Astrocyte of the spinal cord (primary cell): Measurements from ENCODE around the gene HYCC1.
"Not testable (repeated sequence)": the region's sequence is repeated elsewhere in the genome, so short reads cannot be mapped to it uniquely, and the experiment has no call there.

Experiments
- DNase-seq: peaks from one replicate; pipeline ENCODE4 v3.0.0; 2011; ENCODE audit warnings: low read depth, low spot score
- H3K4me3 ChIP-seq: 2 replicates; pipeline ENCODE4 v1.5.1; 2011; ENCODE audit warnings: low read depth, mild to moderate bottlenecking, low read length, moderate library complexity
- in situ Hi-C: cut with HindIII; loops from 2 replicates; pipeline ENCODE4 v1.10.0; 2017; ENCODE audit warnings: low sequenced_read_pairs
- TF ChIP-seq, protein P1 (sequence below): IDR thresholded peaks from 2 replicates; pipeline ENCODE4 v1.5.1; 2012; ENCODE audit warnings: low read depth, mild to moderate bottlenecking, low read length, inconsistent platforms

HYCC1 gene

DNA sequence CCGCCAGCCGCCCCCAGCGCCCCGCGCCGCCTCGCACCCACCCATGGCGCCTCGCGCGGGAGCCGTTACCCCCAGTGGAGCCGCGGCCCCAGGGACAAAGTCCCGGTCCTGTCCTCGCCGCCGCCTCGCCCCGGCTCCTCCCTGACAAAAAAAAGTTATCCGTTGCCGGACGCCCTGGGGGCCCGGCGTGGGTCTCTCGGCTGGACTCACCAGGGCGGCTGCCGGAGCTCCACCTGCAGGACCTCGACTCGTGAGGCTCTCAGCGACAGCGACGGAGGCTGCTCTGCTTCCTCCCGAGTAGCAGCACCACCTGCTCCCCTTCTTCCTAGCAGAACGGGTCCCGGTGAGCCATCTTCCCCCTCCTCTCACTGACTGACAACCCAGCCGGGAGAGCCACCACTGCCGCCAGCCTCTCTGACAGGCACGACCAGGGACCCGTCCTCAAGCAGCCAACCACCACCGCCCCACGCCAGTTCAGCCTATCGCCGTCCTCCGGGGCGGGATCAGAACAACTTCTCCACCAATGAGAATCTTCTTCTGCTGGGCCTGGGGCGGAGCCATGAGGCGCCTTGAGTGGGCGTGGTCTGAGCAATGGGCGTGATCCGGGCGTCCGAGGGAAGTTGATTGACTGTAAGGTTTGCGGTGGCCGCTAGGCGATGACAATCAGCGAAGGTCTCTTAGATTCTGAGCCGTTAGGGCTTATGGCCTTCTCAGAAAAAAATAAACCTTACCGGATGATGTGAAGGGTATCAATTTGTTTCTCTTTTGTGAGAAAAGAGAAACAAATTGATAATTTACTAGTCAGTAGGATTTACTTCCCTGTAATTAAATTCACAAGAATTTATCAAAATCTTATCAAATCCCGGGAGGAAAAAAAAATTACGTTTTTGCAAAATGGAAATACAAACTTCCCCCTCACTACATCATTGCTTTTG, at the start of gene HYCC1:
HYCC1 (minus strand) TSS at position 416 of the 935 bp plus-strand sequence. CDS start 23,019 bp downstream, outside the sequence.
- in situ Hi-C loops = no loop called here
- H3K4me3 ChIP-seq = peak within 1 kb of the TSS; percentile 90
- TF ChIP-seq, protein P1, sequence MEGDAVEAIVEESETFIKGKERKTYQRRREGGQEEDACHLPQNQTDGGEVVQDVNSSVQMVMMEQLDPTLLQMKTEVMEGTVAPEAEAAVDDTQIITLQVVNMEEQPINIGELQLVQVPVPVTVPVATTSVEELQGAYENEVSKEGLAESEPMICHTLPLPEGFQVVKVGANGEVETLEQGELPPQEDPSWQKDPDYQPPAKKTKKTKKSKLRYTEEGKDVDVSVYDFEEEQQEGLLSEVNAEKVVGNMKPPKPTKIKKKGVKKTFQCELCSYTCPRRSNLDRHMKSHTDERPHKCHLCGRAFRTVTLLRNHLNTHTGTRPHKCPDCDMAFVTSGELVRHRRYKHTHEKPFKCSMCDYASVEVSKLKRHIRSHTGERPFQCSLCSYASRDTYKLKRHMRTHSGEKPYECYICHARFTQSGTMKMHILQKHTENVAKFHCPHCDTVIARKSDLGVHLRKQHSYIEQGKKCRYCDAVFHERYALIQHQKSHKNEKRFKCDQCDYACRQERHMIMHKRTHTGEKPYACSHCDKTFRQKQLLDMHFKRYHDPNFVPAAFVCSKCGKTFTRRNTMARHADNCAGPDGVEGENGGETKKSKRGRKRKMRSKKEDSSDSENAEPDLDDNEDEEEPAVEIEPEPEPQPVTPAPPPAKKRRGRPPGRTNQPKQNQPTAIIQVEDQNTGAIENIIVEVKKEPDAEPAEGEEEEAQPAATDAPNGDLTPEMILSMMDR = peak; percentile 58
- peak; percentile 99 for DNase-seq

DNA sequence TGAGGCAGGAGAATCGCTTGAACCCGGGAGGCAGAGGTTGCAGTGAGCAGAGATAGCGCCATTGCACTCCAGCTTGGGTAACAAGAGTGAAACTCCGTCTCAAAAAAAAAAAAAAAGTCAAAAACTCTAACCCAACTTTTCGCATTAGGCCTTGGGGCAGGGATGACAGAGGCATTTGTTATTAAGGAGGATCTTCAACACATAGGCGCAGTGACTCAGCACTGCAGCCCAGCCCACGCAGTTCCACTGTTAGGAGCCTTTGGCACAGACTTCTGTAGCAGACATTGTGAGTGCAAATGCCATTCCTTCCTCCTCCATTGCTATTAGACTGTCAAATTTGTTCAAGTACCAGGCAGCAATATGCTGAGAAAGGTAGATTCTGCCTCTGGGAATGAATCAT, 48.5 kb upstream of the HYCC1 start:
- H3K4me3 ChIP-seq = no peak overlapping the region
- no peak for DNase-seq
- in situ Hi-C loops = no loop called here
- TF ChIP-seq, protein P1 = no peak

DNA sequence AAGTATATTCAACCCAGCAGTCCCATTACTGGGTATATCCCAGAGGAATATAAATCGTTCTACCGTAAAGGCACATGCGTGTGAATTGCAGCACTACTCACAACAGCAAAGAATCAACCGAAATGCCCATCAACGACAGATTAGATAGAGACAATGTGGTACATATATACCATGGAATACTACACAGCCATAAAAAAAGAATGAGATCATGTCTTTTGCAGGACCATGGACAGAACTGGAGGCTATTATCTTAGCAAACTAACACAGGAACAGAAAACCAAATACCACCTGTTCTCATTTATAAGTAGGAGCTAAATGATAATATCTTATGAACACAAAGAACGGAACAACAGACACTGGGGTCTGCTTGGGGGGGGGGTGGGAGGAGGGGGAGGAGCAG, 47.4 kb upstream of the HYCC1 start:
- DNase-seq = no peak
- no peak overlapping the region for H3K4me3 ChIP-seq
- in situ Hi-C loops = no loop called here
- TF ChIP-seq, protein P1 = no peak

DNA sequence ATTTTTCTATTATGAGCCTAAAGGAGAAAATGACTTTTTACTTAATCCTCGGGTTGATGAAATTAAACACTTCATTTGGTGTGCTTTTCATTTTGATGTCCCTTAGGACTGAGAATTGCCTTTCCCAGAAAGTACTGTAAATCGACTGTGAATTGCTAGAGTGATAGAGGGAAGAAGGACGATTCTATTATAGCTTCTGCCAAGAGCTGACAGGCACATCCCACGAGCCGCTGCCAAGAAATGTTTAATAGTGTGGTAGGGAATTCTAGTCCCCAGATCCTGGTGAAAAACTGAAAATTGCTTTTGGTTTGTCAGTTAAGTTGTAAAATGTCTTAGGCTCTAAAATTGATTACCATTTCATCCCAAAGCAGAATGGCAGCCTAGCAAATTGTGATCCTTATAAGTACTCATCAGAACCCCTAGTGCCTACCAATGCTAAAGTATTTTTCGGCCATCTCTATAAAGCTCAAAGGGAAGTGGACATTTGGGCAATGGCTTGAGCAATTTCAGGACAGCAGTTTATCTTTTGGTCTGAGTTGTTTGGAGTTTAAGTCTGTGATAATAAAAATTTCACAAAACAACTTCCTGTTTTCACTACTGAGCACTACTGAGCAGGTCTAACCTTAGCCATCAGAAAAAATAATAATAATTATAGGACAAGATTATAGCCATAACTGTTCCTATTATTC, 44.6 kb upstream of the HYCC1 start:
- H3K4me3 ChIP-seq = no peak overlapping the region
- DNase-seq = no peak
- TF ChIP-seq, protein P1 = no peak
- in situ Hi-C loops = no loop called here

DNA sequence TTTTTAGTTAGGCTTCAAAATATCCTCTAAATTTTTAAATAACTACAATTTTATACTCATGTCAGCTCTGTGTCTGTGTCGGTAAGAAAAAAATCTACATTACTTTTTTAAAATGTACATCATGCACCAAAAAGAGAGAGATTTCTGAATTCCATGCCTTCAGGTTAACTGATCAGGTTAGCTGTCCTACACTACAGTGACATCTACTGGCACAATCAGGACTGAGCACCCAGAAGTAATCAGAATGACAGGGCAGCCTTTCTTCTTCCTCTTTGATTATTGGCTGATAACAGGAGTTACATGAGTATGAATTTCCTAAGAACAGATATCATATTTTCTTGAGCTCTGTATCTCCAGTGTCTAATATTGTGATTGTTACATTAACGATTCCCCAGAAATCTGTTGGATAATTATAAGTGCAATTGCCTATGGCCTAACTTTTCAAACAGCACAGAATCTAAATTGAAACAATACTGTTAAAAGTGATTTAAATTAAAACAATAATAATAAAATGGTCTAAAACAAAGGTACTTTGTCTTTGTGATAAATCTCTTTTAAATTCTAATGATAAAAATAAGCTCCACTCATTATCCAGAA, 41.8 kb upstream of the HYCC1 start:
- in situ Hi-C loops = no loop called here
- DNase-seq = peak; percentile 71
- TF ChIP-seq, protein P1 = peak; percentile 90
- H3K4me3 ChIP-seq = no peak overlapping the region

DNA sequence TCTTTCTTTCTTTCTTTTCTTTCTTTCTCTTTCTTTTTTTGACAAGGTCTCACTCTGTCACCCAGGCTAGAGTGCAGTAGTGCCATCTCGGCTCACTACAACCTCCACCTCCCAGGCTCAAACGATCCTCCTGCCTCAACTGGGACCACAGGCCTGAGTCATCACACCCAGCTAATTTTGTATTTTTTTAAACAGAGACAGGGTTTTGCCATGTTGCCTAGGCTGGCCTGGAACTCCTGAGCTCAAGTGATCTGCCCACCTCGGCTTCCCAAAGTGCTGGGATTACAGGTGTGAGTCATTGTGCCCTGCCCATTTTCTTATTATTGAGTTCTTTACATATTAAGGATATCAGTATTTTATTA, 37.2 kb upstream of the HYCC1 start:
- in situ Hi-C loops, DNase-seq, H3K4me3 ChIP-seq: not testable (repeated sequence)

DNA sequence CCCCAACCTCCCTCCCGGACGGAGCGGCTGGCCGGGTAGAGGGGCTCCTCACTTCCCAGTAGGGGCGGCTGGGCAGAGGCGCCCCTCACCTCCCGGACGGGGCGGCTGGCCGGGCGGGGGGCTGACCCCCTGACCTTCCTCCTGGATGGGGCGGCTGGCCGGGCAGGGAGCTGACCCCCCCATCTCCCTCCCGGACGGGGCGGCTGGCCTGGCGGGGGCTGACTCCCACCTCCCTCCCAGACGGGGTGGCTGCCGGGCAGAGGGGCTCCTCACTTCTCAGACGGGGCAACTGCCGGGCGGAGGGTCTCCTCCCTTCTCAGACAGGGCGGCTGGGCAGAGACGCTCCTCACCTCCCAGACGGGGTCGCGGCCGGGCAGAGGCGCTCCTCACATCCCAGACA, 32.4 kb upstream of the HYCC1 start:
- DNase-seq, H3K4me3 ChIP-seq, in situ Hi-C loops: not testable (repeated sequence)

DNA sequence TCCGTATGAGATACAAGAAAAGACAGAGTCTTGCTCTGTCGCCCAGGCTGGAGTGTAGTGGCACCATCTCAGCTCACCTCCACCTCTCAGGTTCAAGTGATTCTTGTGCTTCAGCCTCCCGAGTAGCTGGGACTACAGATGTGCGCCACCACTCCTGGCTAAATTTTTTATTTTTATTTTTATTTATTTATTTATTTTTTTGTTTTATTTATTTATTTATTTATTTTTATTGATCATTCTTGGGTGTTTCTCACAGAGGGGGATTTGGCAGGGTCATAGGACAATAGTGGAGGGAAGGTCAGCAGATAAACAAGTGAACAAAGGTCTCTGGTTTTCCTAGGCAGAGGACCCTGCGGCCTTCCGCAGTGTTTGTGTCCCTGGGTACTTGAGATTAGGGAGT, 31.2 kb upstream of the HYCC1 start:
- DNase-seq, H3K4me3 ChIP-seq, in situ Hi-C loops: not testable (repeated sequence)
